ENCODE data around the gene RNF175.

Gene RNF175

GRCh38 chr4:153788051-153788412 is 28.2 kb upstream of the RNF175 start:
- Histone ChIP-seq H3K27ac (no peak overlapping the region), H3K4me3 (peak overlapping the region; percentile 64; the same call in 1 of the 2 replicates), H3K9me3 (ENCODE audit: low read depth, low read length) (no peaks in the 10 kb centered on the region), H3K36me3 (ENCODE audit: insufficient read depth, low read length) (no peaks in the 10 kb centered on the region), H3K9ac (ENCODE audit: insufficient read length) (no peak overlapping the region)
- no peak for DNase-seq (ENCODE audit: low read depth, low spot score)
- TF ChIP-seq POLR2AphosphoS5 (IDR thresholded peaks at IDR 0.05; ENCODE audit: borderline replicate concordance, low read depth, low read length) (no peak), EZH2 (IDR thresholded peaks at IDR 0.05) (no peak), FOXP2 (optimal IDR thresholded peaks at IDR 0.05; ENCODE audit: control extremely low read depth, extremely low read length, insufficient read depth) (no peak)

- no peak overlapping the region for H3K9ac ChIP-seq (ENCODE audit: insufficient read length)
- H3K9me3 ChIP-seq (ENCODE audit: low read depth, low read length) = no peaks in the 10 kb centered on the region
- 0 out of 2 replicates have a peak overlapping the region, but pooled peaks have one; percentile 5 for H3K27ac ChIP-seq
- peak overlapping the region; percentile 42 for H3K4me3 ChIP-seq
- no peaks in the 10 kb centered on the region for H3K36me3 ChIP-seq (ENCODE audit: insufficient read depth, low read length)
- DNase-seq (ENCODE audit: low read depth, low spot score) = no peak
- no peak for TF ChIP-seq EZH2 (IDR thresholded peaks at IDR 0.05)
- TF ChIP-seq FOXP2 (optimal IDR thresholded peaks at IDR 0.05; ENCODE audit: control extremely low read depth, extremely low read length, insufficient read depth) = no peak
- TF ChIP-seq POLR2AphosphoS5 (IDR thresholded peaks at IDR 0.05; ENCODE audit: borderline replicate concordance, low read depth, low read length) = no peak
Measured at GRCh38 chr4:153787575-153787974, 27.8 kb upstream of the RNF175 start.

DNA sequence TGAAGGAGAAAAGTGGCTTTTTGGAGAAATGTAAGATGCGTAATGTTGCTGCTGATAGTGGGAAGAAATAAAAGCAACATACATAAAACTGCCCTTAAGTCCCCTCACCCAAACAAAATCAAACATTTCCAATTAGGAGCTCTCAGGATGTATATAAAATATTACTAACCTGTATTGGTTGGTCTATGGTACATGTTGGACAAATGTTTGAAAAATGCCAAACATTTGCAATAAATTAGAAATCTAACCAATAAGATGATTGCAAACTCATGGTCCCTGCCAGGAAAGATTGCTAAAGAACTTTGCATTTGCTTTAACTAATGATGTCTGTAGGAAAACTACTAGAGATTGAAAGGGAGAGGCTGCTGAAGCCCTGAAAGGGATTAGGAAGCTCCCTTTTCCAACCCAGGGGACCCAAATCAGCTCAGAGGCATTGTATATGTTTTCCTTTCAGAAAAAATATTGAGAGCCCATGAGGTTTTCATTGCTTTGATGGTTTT is 27.3 kb upstream of the RNF175 start:
- H3K36me3 ChIP-seq (ENCODE audit: insufficient read depth, low read length) = no peaks in the 10 kb centered on the region

DNA sequence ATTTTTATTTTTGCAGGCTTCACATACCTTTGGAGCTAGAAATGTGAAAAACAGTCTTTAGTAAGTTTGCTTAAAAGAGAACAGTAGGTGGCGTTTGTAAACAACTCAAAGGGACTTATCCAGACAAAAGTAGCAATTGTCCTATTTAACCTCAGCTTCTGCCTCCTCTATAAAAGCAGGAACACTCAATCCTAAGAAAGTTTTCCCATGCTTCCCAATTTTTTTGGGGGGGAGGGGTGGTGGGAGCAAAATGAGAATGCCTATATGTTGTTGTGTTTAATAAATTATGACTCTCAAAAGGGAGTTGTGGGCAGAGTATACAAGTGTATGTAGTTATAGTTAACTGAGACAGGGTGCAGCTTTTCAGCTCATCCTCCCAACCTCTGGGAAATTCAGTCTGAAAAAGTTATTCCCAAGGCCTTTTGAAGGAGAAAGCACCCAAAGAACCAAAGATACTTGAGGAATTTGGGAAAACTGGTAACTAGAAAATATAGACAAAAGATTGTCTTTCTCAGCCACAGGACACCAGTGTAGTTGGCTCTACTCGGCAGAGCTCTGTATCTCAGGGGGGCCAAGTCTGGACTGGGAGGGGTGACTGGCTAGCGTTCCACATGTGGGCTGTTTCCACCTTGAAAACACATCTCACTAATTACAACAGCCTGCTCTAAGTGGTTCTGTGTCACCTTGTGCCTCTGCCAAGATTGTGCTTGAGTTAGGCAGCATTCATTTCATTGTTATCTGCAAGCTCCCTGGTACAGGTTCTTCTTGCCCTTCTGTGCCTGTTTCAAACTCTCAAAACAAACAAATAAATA is 26.3 kb upstream of the RNF175 start:
- 0 out of 2 replicates have a peak overlapping the region, but pooled peaks have one; percentile 33 for H3K27ac ChIP-seq
- H3K9ac ChIP-seq (ENCODE audit: insufficient read length) = peak overlapping the region; percentile 27
- H3K36me3 ChIP-seq (ENCODE audit: insufficient read depth, low read length) = no peaks in the 10 kb centered on the region
- TF ChIP-seq FOXP2 (optimal IDR thresholded peaks at IDR 0.05; ENCODE audit: control extremely low read depth, extremely low read length, insufficient read depth) (no peak), POLR2AphosphoS5 (IDR thresholded peaks at IDR 0.05; ENCODE audit: borderline replicate concordance, low read depth, low read length) (no peak), EZH2 (IDR thresholded peaks at IDR 0.05) (no peak)
- no peaks in the 10 kb centered on the region for H3K9me3 ChIP-seq (ENCODE audit: low read depth, low read length)
- peak overlapping the region; percentile 36 for H3K4me3 ChIP-seq
- no peak for DNase-seq (ENCODE audit: low read depth, low spot score)

More for the DNA sequence above, 27.3 kb upstream of the RNF175 start:
- Histone ChIP-seq H3K9me3 (ENCODE audit: low read depth, low read length) (no peaks in the 10 kb centered on the region), H3K9ac (ENCODE audit: insufficient read length) (no peak overlapping the region), H3K4me3 (peak overlapping the region; percentile 42), H3K27ac (0 out of 2 replicates have a peak overlapping the region, but pooled peaks have one; percentile 5)
- TF ChIP-seq EZH2 (IDR thresholded peaks at IDR 0.05) = no peak
- no peak for TF ChIP-seq FOXP2 (optimal IDR thresholded peaks at IDR 0.05; ENCODE audit: control extremely low read depth, extremely low read length, insufficient read depth)
- TF ChIP-seq POLR2AphosphoS5 (IDR thresholded peaks at IDR 0.05; ENCODE audit: borderline replicate concordance, low read depth, low read length) = no peak
- DNase-seq (ENCODE audit: low read depth, low spot score) = no peak

DNA sequence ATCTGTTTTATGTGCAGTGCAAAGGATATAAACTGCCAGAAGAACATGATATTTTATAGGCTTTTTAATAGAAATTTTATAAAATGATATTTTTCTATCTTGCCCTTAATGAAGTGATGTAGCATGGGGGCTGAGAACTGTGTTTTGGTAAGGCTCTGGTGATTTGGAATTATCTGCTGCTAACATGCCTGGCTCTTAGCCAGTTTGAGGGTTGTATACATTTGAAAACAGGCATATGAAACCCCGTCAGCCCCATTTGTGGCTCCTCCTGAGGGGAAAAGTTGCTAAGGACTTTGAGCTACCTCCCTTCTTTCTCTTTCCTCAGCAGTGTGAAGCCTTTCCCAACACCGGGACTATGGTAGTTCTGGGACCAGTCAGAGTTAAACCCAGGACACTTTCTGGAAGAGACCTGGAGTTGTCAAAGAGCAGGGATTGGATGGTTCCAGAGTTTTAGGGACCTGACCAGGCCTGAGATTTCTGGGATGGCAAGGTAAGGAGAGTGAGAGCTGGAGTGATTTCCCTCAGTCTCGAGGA is 24.4 kb upstream of the RNF175 start:
- H3K9me3 ChIP-seq (ENCODE audit: low read depth, low read length) = no peaks in the 10 kb centered on the region
- peak overlapping the region; percentile 37 for H3K9ac ChIP-seq (ENCODE audit: insufficient read length)
- no peak overlapping the region for H3K4me3 ChIP-seq
- DNase-seq (ENCODE audit: low read depth, low spot score) = no peak
- H3K36me3 ChIP-seq (ENCODE audit: insufficient read depth, low read length) = no peaks in the 10 kb centered on the region
- TF ChIP-seq EZH2 (IDR thresholded peaks at IDR 0.05) = no peak
- no peak for TF ChIP-seq POLR2AphosphoS5 (IDR thresholded peaks at IDR 0.05; ENCODE audit: borderline replicate concordance, low read depth, low read length)
- TF ChIP-seq FOXP2 (optimal IDR thresholded peaks at IDR 0.05; ENCODE audit: control extremely low read depth, extremely low read length, insufficient read depth) = no peak
- H3K27ac ChIP-seq = peak overlapping the region; percentile 61; the same call in 1 of the 2 replicates

- no peak overlapping the region for H3K9ac ChIP-seq (ENCODE audit: insufficient read length)
- no peak for TF ChIP-seq FOXP2 (optimal IDR thresholded peaks at IDR 0.05; ENCODE audit: control extremely low read depth, extremely low read length, insufficient read depth)
- no peak for TF ChIP-seq POLR2AphosphoS5 (IDR thresholded peaks at IDR 0.05; ENCODE audit: borderline replicate concordance, low read depth, low read length)
- no peak for TF ChIP-seq EZH2 (IDR thresholded peaks at IDR 0.05)
- no peaks in the 10 kb centered on the region for H3K9me3 ChIP-seq (ENCODE audit: low read depth, low read length)
- H3K36me3 ChIP-seq (ENCODE audit: insufficient read depth, low read length) = no peaks in the 10 kb centered on the region
- H3K27ac ChIP-seq = peak overlapping the region; percentile 88
- DNase-seq (ENCODE audit: low read depth, low spot score) = no peak
- peak overlapping the region; percentile 66 for H3K4me3 ChIP-seq
Measured at GRCh38 chr4:153782581-153782980, 22.8 kb upstream of the RNF175 start.

- Histone ChIP-seq H3K9ac (ENCODE audit: insufficient read length) (peak overlapping the region; percentile 38), H3K36me3 (ENCODE audit: insufficient read depth, low read length) (no peaks in the 10 kb centered on the region), H3K4me3 (peak overlapping the region; percentile 66), H3K27ac (peak overlapping the region; percentile 88), H3K9me3 (ENCODE audit: low read depth, low read length) (no peaks in the 10 kb centered on the region)
- no peak for DNase-seq (ENCODE audit: low read depth, low spot score)
- TF ChIP-seq POLR2AphosphoS5 (IDR thresholded peaks at IDR 0.05; ENCODE audit: borderline replicate concordance, low read depth, low read length) (no peak), FOXP2 (optimal IDR thresholded peaks at IDR 0.05; ENCODE audit: control extremely low read depth, extremely low read length, insufficient read depth) (no peak), EZH2 (IDR thresholded peaks at IDR 0.05) (no peak)
Measured at GRCh38 chr4:153781717-153782416, 22.0 kb upstream of the RNF175 start.

DNA sequence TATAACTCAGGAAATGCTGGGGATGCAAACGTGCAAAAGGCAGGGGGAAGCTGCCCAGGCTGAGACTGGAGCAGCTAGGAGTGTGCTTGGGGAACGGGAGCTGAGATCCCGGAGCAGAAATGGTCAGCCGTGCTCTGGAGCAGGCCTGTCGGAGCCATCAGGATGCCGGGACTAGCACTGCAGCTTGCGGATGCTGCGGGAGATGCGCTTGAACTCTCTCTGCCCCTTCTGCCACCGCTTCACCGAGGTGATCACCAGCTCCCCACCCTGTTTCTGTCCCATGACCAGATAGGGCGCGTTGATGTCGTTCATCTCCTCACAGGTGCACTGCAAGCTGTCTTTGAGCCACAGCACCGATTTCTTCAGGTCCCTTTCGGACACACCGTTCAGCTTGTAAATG is 21.5 kb upstream of the RNF175 start:
- H3K9ac ChIP-seq (ENCODE audit: insufficient read length) = no peak overlapping the region

More for the DNA sequence above, 21.5 kb upstream of the RNF175 start:
- no peak overlapping the region for H3K4me3 ChIP-seq
- peak overlapping the region; percentile 88; the same call in 1 of the 2 replicates for H3K27ac ChIP-seq
- DNase-seq (ENCODE audit: low read depth, low spot score) = no peak
- no peak for TF ChIP-seq FOXP2 (optimal IDR thresholded peaks at IDR 0.05; ENCODE audit: control extremely low read depth, extremely low read length, insufficient read depth)
- TF ChIP-seq POLR2AphosphoS5 (IDR thresholded peaks at IDR 0.05; ENCODE audit: borderline replicate concordance, low read depth, low read length) = no peak
- no peaks in the 10 kb centered on the region for H3K36me3 ChIP-seq (ENCODE audit: insufficient read depth, low read length)
- H3K9me3 ChIP-seq (ENCODE audit: low read depth, low read length) = no peaks in the 10 kb centered on the region

All from SK-N-MC (cell line).